Endothelial cell (in vitro differentiated cells): Measurements from ENCODE around the gene FUBP1. TPM values are rescaled to one million over a fixed set of nuclear protein-coding genes. Genes with fewer than 3 reads are reported as not detected.

Source experiments
- DNase-seq: peaks from one replicate; pipeline ENCODE4 v3.0.0; 2021; ENCODE audit warnings: low spot score
- H3K27ac Mint-ChIP-seq: one replicate; pipeline ENCODE4 v1.8.0; 2021; ENCODE audit warnings: mixed read lengths, inconsistent platforms; ENCODE audit not compliant: unreplicated experiment
- H3K27me3 Mint-ChIP-seq: one replicate; pipeline ENCODE4 v1.8.0; 2021; ENCODE audit warnings: mild to moderate bottlenecking, moderate library complexity, mixed read lengths, inconsistent platforms; ENCODE audit not compliant: unreplicated experiment
- H3K36me3 Mint-ChIP-seq: one replicate; pipeline ENCODE4 v1.8.0; 2021; ENCODE audit warnings: mild to moderate bottlenecking, low read depth, mixed read lengths, inconsistent platforms; ENCODE audit not compliant: unreplicated experiment
- H3K4me1 Mint-ChIP-seq: one replicate; pipeline ENCODE4 v1.8.0; 2021; ENCODE audit warnings: mild to moderate bottlenecking, mixed read lengths, inconsistent platforms; ENCODE audit not compliant: unreplicated experiment
- H3K4me3 Mint-ChIP-seq: one replicate; pipeline ENCODE4 v1.8.0; 2021; ENCODE audit warnings: mild to moderate bottlenecking, mixed read lengths, inconsistent platforms; ENCODE audit not compliant: unreplicated experiment
- H3K9me3 Mint-ChIP-seq: one replicate; pipeline ENCODE4 v1.8.0; 2021; ENCODE audit warnings: mixed read lengths, inconsistent platforms; ENCODE audit not compliant: unreplicated experiment
- total RNA-seq: library from RNA; stranded (reverse); fragmentation: NEBNext Ultra II Directional; extraction: Animal tissue kit (Norgen Biotek cat#: 25700); gene quantifications from one replicate; pipeline ENCODE4 v1.2.1, GENCODE V29; 2021; ENCODE audit not compliant: unreplicated experiment
- TF ChIP-seq, protein P1 (sequence below): fragments of 200-600 bp; sonication (generic); IDR thresholded peaks from one replicate; pipeline ENCODE4 v1.5.0; 2021; ENCODE audit warnings: antibody characterized with exemption; ENCODE audit not compliant: unreplicated experiment

Gene FUBP1
- total RNA-seq, 1 donor from 2014 or later, result 148 TPM

DNA sequence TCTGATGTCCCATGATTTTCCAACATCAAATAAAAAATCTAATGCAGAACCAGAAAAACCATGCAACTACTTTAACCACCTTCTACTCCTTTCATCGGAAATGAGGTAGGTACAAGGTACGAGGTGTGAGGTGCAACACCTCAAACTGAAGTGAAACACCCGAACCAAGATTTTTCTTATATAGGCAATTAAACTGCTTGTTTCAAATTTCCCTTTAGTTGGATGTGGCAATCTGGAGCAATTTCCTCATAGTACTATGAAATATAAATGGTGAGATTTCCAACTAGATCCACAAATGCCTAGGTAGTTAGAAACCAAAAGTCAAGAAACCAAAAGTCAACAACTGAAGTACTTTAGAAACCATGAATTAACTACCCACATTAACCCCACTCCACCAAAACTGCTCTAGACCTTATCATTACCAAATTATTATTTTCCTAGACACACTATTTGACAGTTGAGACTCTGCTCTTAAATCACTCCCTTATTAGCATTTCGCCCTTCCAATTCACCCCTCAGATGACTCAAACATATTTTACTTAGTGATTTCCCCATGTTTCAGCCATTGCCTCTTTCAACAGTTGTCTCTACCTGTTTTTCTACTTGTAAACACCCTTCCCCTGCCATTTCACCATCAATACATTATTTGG is 37.8 kb downstream of the FUBP1 start:
- H3K36me3 Mint-ChIP-seq, result no peaks in the 10 kb centered on the region
- no peaks in the 10 kb centered on the region for H3K27me3 Mint-ChIP-seq
- H3K27ac Mint-ChIP-seq, result no peak overlapping the region
- TF ChIP-seq, protein P1, sequence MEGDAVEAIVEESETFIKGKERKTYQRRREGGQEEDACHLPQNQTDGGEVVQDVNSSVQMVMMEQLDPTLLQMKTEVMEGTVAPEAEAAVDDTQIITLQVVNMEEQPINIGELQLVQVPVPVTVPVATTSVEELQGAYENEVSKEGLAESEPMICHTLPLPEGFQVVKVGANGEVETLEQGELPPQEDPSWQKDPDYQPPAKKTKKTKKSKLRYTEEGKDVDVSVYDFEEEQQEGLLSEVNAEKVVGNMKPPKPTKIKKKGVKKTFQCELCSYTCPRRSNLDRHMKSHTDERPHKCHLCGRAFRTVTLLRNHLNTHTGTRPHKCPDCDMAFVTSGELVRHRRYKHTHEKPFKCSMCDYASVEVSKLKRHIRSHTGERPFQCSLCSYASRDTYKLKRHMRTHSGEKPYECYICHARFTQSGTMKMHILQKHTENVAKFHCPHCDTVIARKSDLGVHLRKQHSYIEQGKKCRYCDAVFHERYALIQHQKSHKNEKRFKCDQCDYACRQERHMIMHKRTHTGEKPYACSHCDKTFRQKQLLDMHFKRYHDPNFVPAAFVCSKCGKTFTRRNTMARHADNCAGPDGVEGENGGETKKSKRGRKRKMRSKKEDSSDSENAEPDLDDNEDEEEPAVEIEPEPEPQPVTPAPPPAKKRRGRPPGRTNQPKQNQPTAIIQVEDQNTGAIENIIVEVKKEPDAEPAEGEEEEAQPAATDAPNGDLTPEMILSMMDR, result no peak
- no peaks in the 10 kb centered on the region for H3K9me3 Mint-ChIP-seq
- no peak for DNase-seq
- no peaks in the 10 kb centered on the region for H3K4me1 Mint-ChIP-seq
- H3K4me3 Mint-ChIP-seq, result no peak overlapping the region

DNA sequence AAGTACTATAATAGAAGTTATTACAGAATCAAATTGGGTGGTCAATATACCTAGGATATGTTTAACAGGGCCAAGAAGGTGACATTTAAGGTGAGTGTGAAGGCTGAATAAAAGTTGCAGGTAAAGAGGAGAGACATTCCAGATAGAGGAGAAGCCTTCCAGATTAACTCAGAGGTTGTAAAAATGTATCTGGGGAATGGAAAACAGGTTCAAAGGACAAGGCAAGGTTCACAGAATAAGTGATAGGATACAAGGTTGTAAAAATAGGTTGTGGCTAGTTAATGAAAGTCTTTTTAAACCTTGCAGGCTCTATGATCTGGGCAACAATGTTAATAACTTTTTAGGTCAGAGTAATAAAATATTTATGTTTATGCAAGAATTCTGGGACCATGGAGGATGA is 40.2 kb downstream of the FUBP1 start:
- H3K4me1 Mint-ChIP-seq, result no peaks in the 10 kb centered on the region
- H3K27ac Mint-ChIP-seq, result no peak overlapping the region
- no peaks in the 10 kb centered on the region for H3K36me3 Mint-ChIP-seq
- no peaks in the 10 kb centered on the region for H3K9me3 Mint-ChIP-seq
- H3K4me3 Mint-ChIP-seq, result no peak overlapping the region
- TF ChIP-seq, protein P1, result no peak
- no peaks in the 10 kb centered on the region for H3K27me3 Mint-ChIP-seq
- no peak for DNase-seq

DNA sequence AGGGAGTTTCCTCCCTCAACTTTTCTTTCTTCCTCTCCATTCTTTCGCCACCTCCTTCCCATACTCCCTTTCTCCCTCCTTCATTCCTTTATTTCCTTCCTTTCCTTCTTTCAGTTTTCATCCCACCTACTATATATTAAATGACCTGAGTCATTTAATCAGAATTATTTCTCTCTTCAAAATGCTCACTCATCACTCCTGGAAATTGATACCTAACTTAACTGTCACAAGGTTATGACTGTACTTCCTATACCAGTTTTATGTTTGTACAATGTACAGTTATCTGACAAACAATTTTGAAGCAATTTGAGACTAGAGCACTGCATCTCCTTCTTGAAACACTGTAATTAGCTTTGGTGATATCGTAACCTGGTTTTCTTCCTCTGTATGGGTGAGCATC is 49.1 kb downstream of the FUBP1 start:
- peaks cover 9% of the 10 kb centered on the region for H3K4me1 Mint-ChIP-seq
- TF ChIP-seq, protein P1, result no peak
- H3K36me3 Mint-ChIP-seq, result no peaks in the 10 kb centered on the region
- no peak overlapping the region for H3K27ac Mint-ChIP-seq
- no peak for DNase-seq
- H3K27me3 Mint-ChIP-seq, result no peaks in the 10 kb centered on the region
- H3K4me3 Mint-ChIP-seq, result no peak overlapping the region
- no peaks in the 10 kb centered on the region for H3K9me3 Mint-ChIP-seq

DNA sequence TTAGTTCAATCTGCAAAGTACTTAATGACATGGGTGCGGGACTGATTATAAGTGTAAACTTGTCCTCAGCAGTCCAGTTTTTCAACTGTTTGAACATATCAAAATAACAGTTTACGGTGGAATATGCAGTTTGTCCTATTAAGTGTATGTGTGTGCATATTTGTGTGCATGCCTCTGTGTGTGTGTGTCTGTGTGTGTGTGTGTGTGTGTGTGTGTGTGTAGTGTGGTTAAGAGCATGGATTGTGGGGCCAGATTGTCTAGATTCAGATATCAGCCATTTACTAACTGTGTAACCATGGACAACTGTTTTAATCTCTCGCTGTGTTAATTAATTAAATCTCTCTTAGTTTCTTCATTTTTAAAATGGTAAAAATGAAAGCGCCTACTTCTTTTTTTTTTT is 51.5 kb downstream of the FUBP1 start:
- Mint-ChIP-seq H3K27me3 (no peaks in the 10 kb centered on the region), H3K9me3 (no peaks in the 10 kb centered on the region), H3K4me1 (peaks cover 9% of the 10 kb centered on the region), H3K4me3 (no peak overlapping the region), H3K36me3 (no peaks in the 10 kb centered on the region), H3K27ac (no peak overlapping the region)
- no peak for DNase-seq
- TF ChIP-seq, protein P1, result no peak

DNA sequence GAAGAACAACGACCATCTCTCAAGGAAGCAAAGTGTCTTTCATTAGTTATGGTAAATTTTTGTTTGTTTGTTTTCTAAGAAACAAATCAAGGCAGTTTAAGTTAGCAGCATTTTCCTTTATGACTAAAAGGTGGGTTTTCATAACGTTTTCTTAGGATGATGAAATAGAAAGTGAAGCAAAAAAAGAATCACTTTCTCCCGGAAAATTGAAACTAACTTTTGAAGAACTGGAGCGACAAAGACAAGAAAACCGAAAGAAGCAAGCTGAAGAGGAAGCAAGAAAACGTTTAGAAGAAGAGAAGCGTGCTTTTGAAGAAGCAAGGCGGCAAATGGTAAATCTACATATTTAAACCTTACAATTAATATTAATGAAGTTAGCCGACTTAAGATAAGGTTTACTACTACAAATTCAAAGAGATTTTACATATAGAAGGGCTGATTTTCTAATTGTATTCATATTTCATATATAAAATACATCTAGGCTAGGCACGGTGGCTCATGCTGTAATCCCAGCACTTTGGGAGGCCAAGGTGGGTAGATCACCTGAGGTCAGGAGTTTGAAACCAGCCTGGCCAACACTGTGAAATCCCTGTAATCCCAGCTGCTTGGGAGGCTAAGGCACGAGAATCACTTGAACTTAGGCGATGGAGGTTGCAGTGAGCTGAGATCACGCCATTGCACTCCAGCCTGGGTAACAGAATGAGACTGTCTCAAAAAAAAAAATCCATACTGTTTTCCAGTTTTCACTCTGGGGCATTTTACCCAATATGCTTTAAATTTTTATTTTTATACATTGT is 52.1 kb downstream of the FUBP1 start:
- Mint-ChIP-seq H3K27me3 (no peaks in the 10 kb centered on the region), H3K4me1 (peaks cover 9% of the 10 kb centered on the region), H3K4me3 (no peak overlapping the region), H3K9me3 (no peaks in the 10 kb centered on the region), H3K36me3 (no peaks in the 10 kb centered on the region), H3K27ac (no peak overlapping the region)
- DNase-seq, result no peak
- TF ChIP-seq, protein P1, result no peak
